GM12878 (cell line): ENCODE data around the gene SMAD5. TPM values are rescaled to one million over a fixed set of nuclear protein-coding genes. Genes with fewer than 3 reads are reported as not detected.

ENCODE experiments used
- ATAC-seq: fragments of 200-7000 bp; cut with Tn5 transposase; 3 replicates; pipeline ENCODE4 v1.9.1; 2020; ENCODE audit warnings: mild to moderate bottlenecking, moderate library complexity
- BruUV-seq: library from RNA; stranded (reverse); fragments of 400-500 nt; replicated peaks from 2 replicates; lab custom pipeline; 2021; lab: Mats Ljungman, UMichigan
- CTCF ChIA-PET: fragments of 300-600 bp; sonication (Branson Sonifier 250); formaldehyde crosslinking; extraction: SDS; loops from one replicate; lab custom pipeline; 2021; ENCODE audit warnings: inconsistent platforms; lab: Yijun Ruan, JAX
- POLR2A ChIA-PET: fragments of 350-600 bp; formaldehyde crosslinking; extraction: SDS; loops from one replicate; lab custom pipeline; 2021; ENCODE audit warnings: inconsistent platforms; lab: Charles Lee
- RAD21 ChIA-PET: fragments of 300-600 bp; sonication (Branson Sonifier 250); formaldehyde crosslinking; loops from one replicate; lab custom pipeline; 2023; ENCODE audit warnings: antibody characterized with exemption; ENCODE audit not compliant: unreplicated experiment; lab: Charles Lee
- SMC1A ChIA-PET: fragments of 300-600 bp; sonication (Branson Sonifier 250); formaldehyde crosslinking; loops from one replicate; lab custom pipeline; 2023; ENCODE audit not compliant: unreplicated experiment, uncharacterized antibody; lab: Charles Lee
- DNase-seq: peaks from one replicate; pipeline ENCODE4 v3.0.0-alpha.2; 2011; ENCODE audit warnings: low read depth, low spot score
- FAIRE-seq: peaks from 3 replicates; lab custom pipeline; 2011; peaks lifted over from hg19 to GRCh38; lab: Jason Lieb, UNC
- H2AFZ ChIP-seq: 2 replicates; pipeline ENCODE4 v1.6.0; 2011; ENCODE audit warnings: low read depth, low read length, control low read depth; ENCODE audit not compliant: control insufficient read depth
- H3K27ac ChIP-seq: 2 replicates; pipeline ENCODE4 v1.5.1; 2011; ENCODE audit warnings: control low read depth; ENCODE audit not compliant: control insufficient read depth, insufficient read depth
- H3K27me3 ChIP-seq, 2 experiments: replicated peaks in 1 of 2; 2 replicates each; pipeline versions ENCODE4 v1.6.0 to v1.6.1; 2011; ENCODE audit warnings: low read length in 1 of 2; ENCODE audit not compliant: control insufficient read depth in 2 of 2, insufficient read depth in 2 of 2
- H3K36me3 ChIP-seq, 2 experiments: 2 replicates each; pipeline ENCODE4 v1.5.1; 2011; ENCODE audit warnings: low read length in 1 of 2; ENCODE audit not compliant: control insufficient read depth in 2 of 2, insufficient read depth in 2 of 2
- H3K4me1 ChIP-seq: 2 replicates; pipeline ENCODE4 v1.6.1; 2011; ENCODE audit warnings: mild to moderate bottlenecking, low read length, moderate library complexity, mixed read lengths; ENCODE audit not compliant: control insufficient read depth, insufficient read depth
- H3K4me2 ChIP-seq: 2 replicates; pipeline ENCODE4 v1.6.0; 2011; ENCODE audit warnings: control low read depth; ENCODE audit not compliant: control insufficient read depth, insufficient read depth
- H3K4me3 ChIP-seq: fragments of 200-600 bp; sonication (generic); 2 replicates; pipeline ENCODE4 v1.5.1; 2016
- H3K79me2 ChIP-seq: 2 replicates; pipeline ENCODE4 v1.6.0; 2011; ENCODE audit warnings: low read length; ENCODE audit not compliant: control insufficient read depth, insufficient read depth
- H3K9ac ChIP-seq: 2 replicates; pipeline ENCODE4 v1.8.0; 2011; ENCODE audit warnings: low read length, control low read depth, mixed read lengths; ENCODE audit not compliant: control insufficient read depth, insufficient read depth
- H3K9me3 ChIP-seq: replicated peaks from 3 replicates; pipeline ENCODE4 v1.5.1; 2011; ENCODE audit warnings: mild to moderate bottlenecking, low read length; ENCODE audit not compliant: control insufficient read depth, insufficient read depth
- H4K20me1 ChIP-seq: 2 replicates; pipeline ENCODE4 v1.6.0; 2011; ENCODE audit not compliant: control insufficient read depth, insufficient read depth
- CBX5 ChIP-seq: sonication (generic); IDR thresholded peaks from 2 replicates; pipeline ENCODE4 v1.6.1; 2016; ENCODE audit warnings: low read depth, moderate library complexity, mild to moderate bottlenecking, inconsistent platforms
- NFXL1 ChIP-seq: fragments of 450-650 bp; IDR thresholded peaks from 2 replicates; pipeline ENCODE4 v1.6.1; 2017; ENCODE audit warnings: antibody characterized with exemption, mild to moderate bottlenecking, borderline replicate concordance
- NFYB ChIP-seq: IDR thresholded peaks from 2 replicates; pipeline ENCODE4 v1.6.1; 2011; ENCODE audit warnings: low read depth, mild to moderate bottlenecking, low read length, improper control_type of control experiment, moderate library complexity; ENCODE audit not compliant: insufficient read depth
- NR2C1 ChIP-seq: fragments of 450-650 bp; IDR thresholded peaks from 2 replicates; pipeline ENCODE4 v1.6.1; 2017; ENCODE audit warnings: antibody characterized with exemption, mild to moderate bottlenecking, moderate library complexity
- PAX5 ChIP-seq: IDR thresholded peaks from 2 replicates; pipeline ENCODE4 v1.6.1; 2011; ENCODE audit warnings: low read depth, low read length, borderline replicate concordance
- PAX8 ChIP-seq: fragments of 450-650 bp; IDR thresholded peaks from 2 replicates; pipeline ENCODE4 v1.6.1; 2017; ENCODE audit warnings: mild to moderate bottlenecking, moderate library complexity
- RAD51 ChIP-seq: fragments of 450-650 bp; IDR thresholded peaks from 2 replicates; pipeline ENCODE4 v1.6.1; 2016; ENCODE audit warnings: moderate library complexity, mild to moderate bottlenecking, inconsistent platforms
- RBBP5 ChIP-seq: fragments of 200-600 bp; sonication (generic); conservative IDR thresholded peaks from 2 replicates; pipeline ENCODE4 v1.6.1; 2016
- RFX5 ChIP-seq: IDR thresholded peaks from 2 replicates; pipeline ENCODE4 v1.6.1; 2011; ENCODE audit warnings: low read depth, low read length, improper control_type of control experiment
- TBL1XR1 ChIP-seq: IDR thresholded peaks from 2 replicates; pipeline ENCODE4 v1.6.1; 2012; ENCODE audit warnings: low read depth, low read length, improper control_type of control experiment
- WGBS: methylation state at CpG from one replicate; pipeline ENCODE4 v1.1.6; 2016; ENCODE audit warnings: low lambda C conversion rate; ENCODE audit not compliant: insufficient replicate concordance, insufficient coverage; ENCODE audit errors: missing lambda C conversion rate; 5-methylcytosine and 5-hydroxymethylcytosine counted together
- in situ Hi-C: fragments of 300-500 bp; cut with MboI; formaldehyde crosslinking; loops from 9 replicates; pipeline ENCODE4 v1.14.3; 2018; ENCODE audit warnings: mixed read lengths
- intact Hi-C: fragments of 100-400 bp; cut with micrococcal nuclease; formaldehyde crosslinking; loops from one replicate; pipeline ENCODE4 v1.14.2; 2022; ENCODE audit not compliant: unreplicated experiment
- polyA plus RNA-seq, 11 experiments: library from polyadenylated mRNA; depleted of rRNA in 4 of 11; unstranded in 6 of 11; stranded (reverse) in 5 of 11; fragments of >200 nt; fragmentation: Nextera tagmentation in 4 of 11; fragmentation: Illumina TruSeq in 1 of 11; extraction: Ambion mirVana in 4 of 11; extraction: Trizol in 1 of 11; gene quantifications; 1 replicate in 1 of 11; 2 replicates in 10 of 11; pipeline versions ENCODE4 v1.2.1 to v1.2.3, GENCODE V29; 2011 to 2016; ENCODE audit warnings: inconsistent platforms in 2 of 11, missing spikeins in 2 of 11, low read depth in 1 of 11
- total RNA-seq, 4 experiments: library from RNA; depleted of rRNA in 3 of 4; stranded (reverse); fragments of >200 nt in 3 of 4; fragmentation: Illumina TruSeq in 1 of 4; extraction: Trizol in 1 of 4; gene quantifications; 2 replicates each; pipeline versions ENCODE4 v1.2.1 to v1.2.3, GENCODE V29; 2013 to 2021
- TF ChIP-seq, protein P1 (sequence below): fragments of 150-350 bp; IDR thresholded peaks from 2 replicates; pipeline ENCODE4 v1.6.1; 2016; ENCODE audit warnings: low read depth, low read length
- TF ChIP-seq, protein P2 (sequence below): IDR thresholded peaks from 2 replicates; pipeline ENCODE4 v1.6.1; 2011; ENCODE audit warnings: borderline replicate concordance, low read depth, mild to moderate bottlenecking, moderate library complexity, low read length; ENCODE audit not compliant: insufficient read depth, poor library complexity, severe bottlenecking
- TF ChIP-seq, protein P3 (sequence below): IDR thresholded peaks from 2 replicates; pipeline ENCODE4 v1.6.1; 2012; ENCODE audit warnings: low read depth, low read length, improper control_type of control experiment
- TF ChIP-seq, protein P4 (sequence below): IDR thresholded peaks from 2 replicates; pipeline ENCODE4 v1.6.1; 2012; ENCODE audit warnings: improper control_type of control experiment, low read depth, low read length; ENCODE audit not compliant: insufficient replicate concordance

Gene SMAD5
- total and polyA plus RNA-seq, 10 of the 15 experiments (the other 5 are each of a cell fraction or from before 2014, with no cell fraction given), result 3.6 to 40.6 (median 11.7) TPM

DNA sequence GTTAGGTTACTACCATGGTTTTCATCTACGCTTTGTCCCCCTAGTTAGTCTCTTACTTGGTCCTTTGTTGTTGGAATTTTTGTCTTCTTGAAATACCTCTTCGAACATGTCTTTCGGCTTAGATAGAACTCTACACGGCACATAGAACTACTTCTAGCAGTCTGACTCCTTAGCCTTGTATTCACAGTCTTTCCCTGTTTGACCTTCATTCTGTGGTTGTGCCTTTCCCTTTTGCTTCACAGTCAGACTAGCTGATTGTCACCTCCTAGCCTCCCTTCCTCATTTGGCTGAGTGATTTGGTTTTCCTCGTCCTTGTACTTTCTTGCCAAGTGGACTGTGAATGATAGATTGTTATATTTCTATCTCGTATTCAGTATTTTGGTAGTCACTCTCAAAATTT, 10.7 kb downstream of the SMAD5 start:
- H3K9me3 ChIP-seq, result no peaks in the 10 kb centered on the region
- H2AFZ ChIP-seq, result no peak overlapping the region
- BruUV-seq, result no TSS peak
- WGBS, result 95% methylated on average over 6 of the region's 6 CpGs
- SMC1A ChIA-PET, result interaction anchor here (0.7 to 2.5 kb wide), 8 partner anchors 10 to 61 kb away, joined by 3 to 8 read pairs (median 4); partner anchors contain the start of gene SMAD5
- H3K9ac ChIP-seq, result no peak overlapping the region
- ATAC-seq, result no peak
- H4K20me1 ChIP-seq, result no peaks in the 10 kb centered on the region
- H3K4me3 ChIP-seq, result no peak overlapping the region
- peaks cover 16% of the 10 kb centered on the region for H3K79me2 ChIP-seq
- no peak for FAIRE-seq
- no peak overlapping the region for H3K4me2 ChIP-seq
- no peaks in the 10 kb centered on the region for H3K27me3 ChIP-seq
- no peak overlapping the region for H3K27ac ChIP-seq
- intact Hi-C loops, result no loop called here
- CTCF ChIA-PET, result interaction anchor here (1.3 kb wide), 1 partner anchor 80 kb away, joined by 3 read pairs; no protein-coding TSS in a partner anchor
- no peak for DNase-seq
- POLR2A ChIA-PET, result interaction anchor here (1.2 to 2.8 kb wide), 2 partner anchors 11 to 62 kb away, joined by 3 to 10 read pairs; partner anchors contain the start of gene SMAD5
- no peaks in the 10 kb centered on the region for H3K4me1 ChIP-seq
- RAD21 ChIA-PET, result no interaction called here
- in situ Hi-C loops, result no loop called here
- H3K36me3 ChIP-seq, result no peaks in the 10 kb centered on the region
- TF ChIP-seq RFX5 (no peak), TBL1XR1 (no peak), NFYB (no peak), PAX5 (no peak), NR2C1 (no peak), NFXL1 (no peak), CBX5 (no peak), RBBP5 (no peak), PAX8 (no peak), RAD51 (no peak)
- TF ChIP-seq, protein P1, sequence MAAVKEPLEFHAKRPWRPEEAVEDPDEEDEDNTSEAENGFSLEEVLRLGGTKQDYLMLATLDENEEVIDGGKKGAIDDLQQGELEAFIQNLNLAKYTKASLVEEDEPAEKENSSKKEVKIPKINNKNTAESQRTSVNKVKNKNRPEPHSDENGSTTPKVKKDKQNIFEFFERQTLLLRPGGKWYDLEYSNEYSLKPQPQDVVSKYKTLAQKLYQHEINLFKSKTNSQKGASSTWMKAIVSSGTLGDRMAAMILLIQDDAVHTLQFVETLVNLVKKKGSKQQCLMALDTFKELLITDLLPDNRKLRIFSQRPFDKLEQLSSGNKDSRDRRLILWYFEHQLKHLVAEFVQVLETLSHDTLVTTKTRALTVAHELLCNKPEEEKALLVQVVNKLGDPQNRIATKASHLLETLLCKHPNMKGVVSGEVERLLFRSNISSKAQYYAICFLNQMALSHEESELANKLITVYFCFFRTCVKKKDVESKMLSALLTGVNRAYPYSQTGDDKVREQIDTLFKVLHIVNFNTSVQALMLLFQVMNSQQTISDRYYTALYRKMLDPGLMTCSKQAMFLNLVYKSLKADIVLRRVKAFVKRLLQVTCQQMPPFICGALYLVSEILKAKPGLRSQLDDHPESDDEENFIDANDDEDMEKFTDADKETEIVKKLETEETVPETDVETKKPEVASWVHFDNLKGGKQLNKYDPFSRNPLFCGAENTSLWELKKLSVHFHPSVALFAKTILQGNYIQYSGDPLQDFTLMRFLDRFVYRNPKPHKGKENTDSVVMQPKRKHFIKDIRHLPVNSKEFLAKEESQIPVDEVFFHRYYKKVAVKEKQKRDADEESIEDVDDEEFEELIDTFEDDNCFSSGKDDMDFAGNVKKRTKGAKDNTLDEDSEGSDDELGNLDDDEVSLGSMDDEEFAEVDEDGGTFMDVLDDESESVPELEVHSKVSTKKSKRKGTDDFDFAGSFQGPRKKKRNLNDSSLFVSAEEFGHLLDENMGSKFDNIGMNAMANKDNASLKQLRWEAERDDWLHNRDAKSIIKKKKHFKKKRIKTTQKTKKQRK, result no peak
- TF ChIP-seq, protein P2, sequence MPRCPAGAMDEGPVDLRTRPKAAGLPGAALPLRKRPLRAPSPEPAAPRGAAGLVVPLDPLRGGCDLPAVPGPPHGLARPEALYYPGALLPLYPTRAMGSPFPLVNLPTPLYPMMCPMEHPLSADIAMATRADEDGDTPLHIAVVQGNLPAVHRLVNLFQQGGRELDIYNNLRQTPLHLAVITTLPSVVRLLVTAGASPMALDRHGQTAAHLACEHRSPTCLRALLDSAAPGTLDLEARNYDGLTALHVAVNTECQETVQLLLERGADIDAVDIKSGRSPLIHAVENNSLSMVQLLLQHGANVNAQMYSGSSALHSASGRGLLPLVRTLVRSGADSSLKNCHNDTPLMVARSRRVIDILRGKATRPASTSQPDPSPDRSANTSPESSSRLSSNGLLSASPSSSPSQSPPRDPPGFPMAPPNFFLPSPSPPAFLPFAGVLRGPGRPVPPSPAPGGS, result no peak
- TF ChIP-seq, protein P3, sequence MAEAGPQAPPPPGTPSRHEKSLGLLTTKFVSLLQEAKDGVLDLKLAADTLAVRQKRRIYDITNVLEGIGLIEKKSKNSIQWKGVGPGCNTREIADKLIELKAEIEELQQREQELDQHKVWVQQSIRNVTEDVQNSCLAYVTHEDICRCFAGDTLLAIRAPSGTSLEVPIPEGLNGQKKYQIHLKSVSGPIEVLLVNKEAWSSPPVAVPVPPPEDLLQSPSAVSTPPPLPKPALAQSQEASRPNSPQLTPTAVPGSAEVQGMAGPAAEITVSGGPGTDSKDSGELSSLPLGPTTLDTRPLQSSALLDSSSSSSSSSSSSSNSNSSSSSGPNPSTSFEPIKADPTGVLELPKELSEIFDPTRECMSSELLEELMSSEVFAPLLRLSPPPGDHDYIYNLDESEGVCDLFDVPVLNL, result no peak
- TF ChIP-seq, protein P4, sequence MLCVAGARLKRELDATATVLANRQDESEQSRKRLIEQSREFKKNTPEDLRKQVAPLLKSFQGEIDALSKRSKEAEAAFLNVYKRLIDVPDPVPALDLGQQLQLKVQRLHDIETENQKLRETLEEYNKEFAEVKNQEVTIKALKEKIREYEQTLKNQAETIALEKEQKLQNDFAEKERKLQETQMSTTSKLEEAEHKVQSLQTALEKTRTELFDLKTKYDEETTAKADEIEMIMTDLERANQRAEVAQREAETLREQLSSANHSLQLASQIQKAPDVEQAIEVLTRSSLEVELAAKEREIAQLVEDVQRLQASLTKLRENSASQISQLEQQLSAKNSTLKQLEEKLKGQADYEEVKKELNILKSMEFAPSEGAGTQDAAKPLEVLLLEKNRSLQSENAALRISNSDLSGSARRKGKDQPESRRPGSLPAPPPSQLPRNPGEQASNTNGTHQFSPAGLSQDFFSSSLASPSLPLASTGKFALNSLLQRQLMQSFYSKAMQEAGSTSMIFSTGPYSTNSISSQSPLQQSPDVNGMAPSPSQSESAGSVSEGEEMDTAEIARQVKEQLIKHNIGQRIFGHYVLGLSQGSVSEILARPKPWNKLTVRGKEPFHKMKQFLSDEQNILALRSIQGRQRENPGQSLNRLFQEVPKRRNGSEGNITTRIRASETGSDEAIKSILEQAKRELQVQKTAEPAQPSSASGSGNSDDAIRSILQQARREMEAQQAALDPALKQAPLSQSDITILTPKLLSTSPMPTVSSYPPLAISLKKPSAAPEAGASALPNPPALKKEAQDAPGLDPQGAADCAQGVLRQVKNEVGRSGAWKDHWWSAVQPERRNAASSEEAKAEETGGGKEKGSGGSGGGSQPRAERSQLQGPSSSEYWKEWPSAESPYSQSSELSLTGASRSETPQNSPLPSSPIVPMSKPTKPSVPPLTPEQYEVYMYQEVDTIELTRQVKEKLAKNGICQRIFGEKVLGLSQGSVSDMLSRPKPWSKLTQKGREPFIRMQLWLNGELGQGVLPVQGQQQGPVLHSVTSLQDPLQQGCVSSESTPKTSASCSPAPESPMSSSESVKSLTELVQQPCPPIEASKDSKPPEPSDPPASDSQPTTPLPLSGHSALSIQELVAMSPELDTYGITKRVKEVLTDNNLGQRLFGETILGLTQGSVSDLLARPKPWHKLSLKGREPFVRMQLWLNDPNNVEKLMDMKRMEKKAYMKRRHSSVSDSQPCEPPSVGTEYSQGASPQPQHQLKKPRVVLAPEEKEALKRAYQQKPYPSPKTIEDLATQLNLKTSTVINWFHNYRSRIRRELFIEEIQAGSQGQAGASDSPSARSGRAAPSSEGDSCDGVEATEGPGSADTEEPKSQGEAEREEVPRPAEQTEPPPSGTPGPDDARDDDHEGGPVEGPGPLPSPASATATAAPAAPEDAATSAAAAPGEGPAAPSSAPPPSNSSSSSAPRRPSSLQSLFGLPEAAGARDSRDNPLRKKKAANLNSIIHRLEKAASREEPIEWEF, result no peak
